Liver (tissue), 3 donors: ENCODE measurements around the gene EFCAB10.

Experiments used
- CTCF ChIP-seq: fragments of 150-350 bp; IDR thresholded peaks from 2 replicates; pipeline ENCODE4 v1.5.1; 2017; ENCODE audit warnings: improper control_type of control experiment, low read depth, low read length; ENCODE audit not compliant: missing input control
- EGR1 ChIP-seq, 2 donors: IDR thresholded peaks; 2 replicates each; pipeline ENCODE4 v1.6.1; 2016 to 2018; ENCODE audit warnings: antibody characterized with exemption in 2 of 2, low read depth in 2 of 2
- GABPA ChIP-seq, 2 donors: IDR thresholded peaks in 1 of 2; conservative IDR thresholded peaks in 1 of 2; 2 replicates each; pipeline ENCODE4 v1.6.1; 2016; ENCODE audit warnings: antibody characterized with exemption in 2 of 2, mild to moderate bottlenecking in 1 of 2, moderate library complexity in 1 of 2
- MAX ChIP-seq: IDR thresholded peaks from 2 replicates; pipeline ENCODE4 v1.6.1; 2016; ENCODE audit warnings: antibody characterized with exemption
- REST ChIP-seq: IDR thresholded peaks from 2 replicates; pipeline ENCODE4 v1.6.1; 2016; ENCODE audit warnings: antibody characterized with exemption, mild to moderate bottlenecking
- SP1 ChIP-seq: IDR thresholded peaks from 2 replicates; pipeline ENCODE4 v1.6.1; 2018; ENCODE audit warnings: antibody characterized with exemption, mild to moderate bottlenecking
- TAF1 ChIP-seq: conservative IDR thresholded peaks from 2 replicates; pipeline ENCODE4 v1.6.1; 2016; ENCODE audit warnings: antibody characterized with exemption, mild to moderate bottlenecking
- YY1 ChIP-seq: IDR thresholded peaks from 2 replicates; pipeline ENCODE4 v1.6.1; 2016; ENCODE audit warnings: antibody characterized with exemption, mild to moderate bottlenecking
- ZBTB33 ChIP-seq: IDR thresholded peaks from 2 replicates; pipeline ENCODE4 v1.6.1; 2016; ENCODE audit warnings: antibody characterized with exemption
- TF ChIP-seq, protein P1 (sequence below): IDR thresholded peaks from 2 replicates; pipeline ENCODE4 v1.6.1; 2016; ENCODE audit warnings: antibody characterized with exemption
- donor health status: healthy.
- donor health status: healthy.

DNA sequence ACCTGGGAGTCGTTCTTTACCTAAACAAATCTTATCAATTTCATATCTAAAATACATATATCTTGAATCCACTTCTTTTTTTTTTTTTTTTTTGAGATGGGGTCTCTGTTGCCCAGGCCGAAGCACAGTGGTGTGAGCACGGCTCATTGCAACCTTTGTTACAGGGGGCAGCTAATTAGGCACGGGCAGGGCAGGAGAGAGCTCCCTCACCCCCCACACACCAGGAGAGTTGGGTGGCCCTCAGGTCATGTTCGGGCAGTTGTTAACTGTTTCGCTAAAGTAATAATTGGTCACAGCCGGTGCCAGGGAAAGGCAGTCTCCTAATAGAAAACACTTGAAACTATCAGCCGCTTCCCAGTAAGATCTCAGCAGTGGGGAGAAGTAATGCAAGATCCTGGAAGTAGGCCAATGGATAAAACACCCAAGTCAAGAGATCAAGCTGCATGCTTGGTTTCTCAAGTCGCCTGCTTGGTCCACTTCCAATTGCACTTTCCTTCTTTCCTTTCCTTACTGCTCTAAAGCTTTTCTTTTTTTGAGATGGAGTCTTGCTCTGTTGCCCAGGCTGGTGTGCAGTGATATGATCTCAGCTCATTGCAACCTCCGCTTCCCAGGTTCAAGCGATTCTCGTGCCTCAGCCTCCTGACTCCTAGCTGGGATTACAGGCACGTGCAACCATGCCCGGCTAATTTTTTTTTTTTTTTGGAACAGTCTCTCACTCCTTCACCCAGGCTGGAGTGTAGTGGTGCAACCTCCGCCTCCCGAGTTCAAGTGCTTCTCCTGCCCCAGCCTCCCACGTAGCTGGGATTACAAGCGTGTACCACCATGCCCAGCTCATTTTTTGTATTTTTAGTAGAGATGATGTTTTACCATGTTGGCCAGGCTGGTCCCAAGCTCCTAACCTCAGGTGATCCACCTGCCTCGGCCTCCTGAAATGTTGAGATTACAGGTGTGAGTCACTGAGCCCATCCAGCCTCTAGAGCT lies 21.3 kb upstream of the EFCAB10 start:
- no peak for TF ChIP-seq SP1
- no peak for TF ChIP-seq CTCF
- TF ChIP-seq GABPA (IDR thresholded peaks at IDR 0.05 in 1 of 2, conservative IDR thresholded peaks at IDR 0.05 in 1 of 2) = no peak
- TF ChIP-seq ZBTB33 = no peak
- no peak for TF ChIP-seq MAX
- no peak for TF ChIP-seq REST
- TF ChIP-seq, protein P1, sequence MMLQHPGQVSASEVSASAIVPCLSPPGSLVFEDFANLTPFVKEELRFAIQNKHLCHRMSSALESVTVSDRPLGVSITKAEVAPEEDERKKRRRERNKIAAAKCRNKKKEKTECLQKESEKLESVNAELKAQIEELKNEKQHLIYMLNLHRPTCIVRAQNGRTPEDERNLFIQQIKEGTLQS = no peak
- no peak for TF ChIP-seq EGR1 (IDR thresholded peaks at IDR 0.05; ENCODE audit: low read depth in 2 of 2)
- no peak for TF ChIP-seq TAF1
- no peak for TF ChIP-seq YY1
